ENCODE data around the gene LSP1. TPM values are rescaled to one million over a fixed set of nuclear protein-coding genes. Genes with fewer than 3 reads are reported as not detected.

LSP1 gene
- total RNA-seq, 1 donor: 79.4 TPM

DNA sequence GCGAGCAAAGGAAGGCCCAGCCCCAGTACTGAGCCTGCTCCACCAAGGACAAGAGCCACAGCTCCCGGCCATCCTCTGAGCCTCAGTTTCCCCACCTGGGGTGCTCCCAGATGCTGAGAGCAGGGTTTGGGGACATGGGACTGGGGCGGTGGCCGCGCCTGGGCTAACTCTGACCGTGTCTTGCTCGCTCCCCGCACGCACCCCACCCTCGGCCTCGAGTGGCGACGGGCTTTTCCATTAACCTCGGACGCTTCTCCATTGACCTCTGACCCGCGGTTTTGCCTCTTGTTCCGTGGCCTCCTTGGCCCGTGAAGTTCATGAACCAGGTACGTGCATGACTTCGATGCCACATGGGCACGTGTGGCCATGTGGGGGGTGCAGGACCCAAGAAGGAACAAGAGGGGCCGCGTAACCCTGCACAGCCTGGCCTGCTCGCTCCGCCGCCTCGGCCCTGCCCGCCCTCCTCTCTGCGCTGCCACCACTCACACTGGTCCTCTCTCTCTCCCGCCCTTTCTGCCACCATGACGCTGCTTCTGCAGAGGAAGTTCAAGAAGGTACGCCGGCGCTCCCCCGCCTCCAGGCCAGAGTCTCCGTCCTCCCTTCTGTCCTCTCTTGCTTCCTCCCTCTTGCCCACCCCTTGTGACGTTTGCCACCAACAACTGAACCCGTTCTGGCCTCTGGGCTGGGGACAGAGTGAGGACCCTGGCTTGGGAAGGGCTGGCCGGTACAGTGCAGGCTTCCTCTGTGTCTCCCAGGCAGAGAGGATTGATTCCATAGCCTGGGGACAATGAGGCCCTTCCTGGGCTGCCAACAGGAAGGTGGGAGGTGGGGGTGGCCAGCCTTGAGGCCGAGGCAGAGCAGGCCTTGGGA lies 73.5 kb downstream of the LSP1 start:
- DNase-seq (ENCODE audit: low read depth in 2 of 3, low spot score in 2 of 3): peak in 2 of 3 donors; percentile 56 to 84

DNA sequence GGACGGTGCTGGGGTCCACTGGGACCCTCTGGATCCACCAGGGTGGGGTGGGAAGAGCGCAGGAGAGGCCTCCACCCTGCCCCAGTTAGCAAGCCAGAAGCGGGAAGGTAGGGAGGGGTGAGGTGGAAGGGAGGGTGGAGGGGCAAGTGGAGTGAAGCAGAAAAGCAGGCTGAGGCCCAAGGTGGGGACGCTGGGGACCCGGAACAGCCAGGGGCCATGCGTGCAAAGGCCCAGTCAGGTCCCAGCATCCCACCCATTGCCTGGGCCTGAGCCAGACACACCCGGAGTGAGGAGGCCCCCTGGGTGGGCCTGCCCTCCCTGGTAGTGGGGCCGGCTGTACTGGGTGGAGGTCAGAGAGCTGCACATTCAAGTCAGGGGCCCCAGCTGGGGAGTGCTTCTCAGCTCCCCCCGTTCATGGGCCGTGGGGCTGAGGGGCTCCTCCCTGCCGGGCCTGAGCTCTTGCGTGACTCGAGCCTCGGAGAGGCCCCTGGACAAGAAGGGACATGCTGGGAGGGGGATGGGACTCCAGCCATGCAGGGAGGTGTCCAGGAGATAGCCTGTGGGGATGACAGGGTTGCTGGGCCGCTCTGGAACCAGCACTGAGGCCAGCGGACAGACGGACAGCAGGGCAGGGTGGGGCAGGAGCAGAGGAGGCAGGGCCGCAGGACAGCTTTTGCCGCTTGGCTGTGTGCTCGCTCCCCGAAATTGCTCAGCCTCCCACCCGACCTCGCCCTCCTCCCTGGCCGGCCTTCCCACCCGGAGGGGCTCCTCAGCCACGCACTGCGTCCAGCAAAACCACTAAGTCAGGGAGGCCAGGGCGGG lies 74.4 kb downstream of the LSP1 start:
- no peak for DNase-seq (ENCODE audit: low read depth in 2 of 3, low spot score in 2 of 3)

DNA sequence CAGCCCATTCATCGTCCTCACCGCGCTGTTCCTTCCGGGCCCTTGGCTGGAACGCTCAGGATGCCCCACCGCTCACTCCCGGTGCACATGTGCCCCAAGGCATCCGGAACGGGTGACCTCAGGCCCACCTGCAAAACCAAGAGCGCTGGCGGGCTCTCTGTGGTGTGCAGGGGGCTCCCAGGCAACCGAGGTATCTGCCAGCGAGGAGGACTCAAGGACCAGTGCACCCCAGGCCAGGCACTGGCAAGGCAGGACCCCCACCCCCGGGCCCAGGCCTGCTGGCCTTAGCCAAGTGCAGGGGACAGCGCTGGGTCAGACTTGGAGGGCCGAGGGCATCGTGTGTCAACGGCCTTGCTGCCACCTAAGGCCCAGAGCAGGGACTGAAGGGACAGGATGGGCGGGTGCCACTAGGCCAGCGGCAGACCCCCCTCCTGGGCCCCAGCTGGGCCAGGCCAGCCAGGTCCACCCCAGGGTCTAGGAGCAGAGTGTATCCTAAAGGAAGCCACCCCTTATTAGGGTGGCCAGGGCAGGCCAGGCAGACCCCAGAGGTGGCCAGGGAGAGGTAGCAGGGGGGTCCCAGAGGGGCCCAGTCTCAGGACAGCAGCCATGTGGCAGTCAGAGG lies 75.1 kb downstream of the LSP1 start:
- DNase-seq (ENCODE audit: low read depth in 2 of 3, low spot score in 2 of 3): peak in 1 of 3 donors; percentile 42

DNA sequence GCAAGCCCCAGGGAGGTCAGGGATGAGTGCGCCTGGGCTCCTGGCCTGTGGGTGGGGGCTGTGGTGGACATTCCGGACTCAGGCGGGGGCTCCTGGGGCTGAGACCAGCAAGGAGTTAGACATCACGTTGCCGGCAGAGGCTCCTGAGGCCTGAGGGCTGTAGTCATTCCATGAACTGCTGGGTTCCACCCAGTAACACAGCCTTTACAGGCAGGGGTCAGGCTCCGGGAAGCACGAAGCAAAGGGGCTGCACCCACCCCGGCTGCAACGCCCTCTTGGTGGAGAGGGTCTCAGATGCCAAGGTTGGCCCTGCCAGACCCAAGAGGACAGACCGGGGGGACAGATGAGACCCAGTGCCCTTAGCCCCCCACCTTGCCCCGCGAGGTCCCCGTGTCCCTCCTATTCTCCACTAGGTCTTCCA lies 75.6 kb downstream of the LSP1 start:
- DNase-seq (ENCODE audit: low read depth in 2 of 3, low spot score in 2 of 3): no peak

DNA sequence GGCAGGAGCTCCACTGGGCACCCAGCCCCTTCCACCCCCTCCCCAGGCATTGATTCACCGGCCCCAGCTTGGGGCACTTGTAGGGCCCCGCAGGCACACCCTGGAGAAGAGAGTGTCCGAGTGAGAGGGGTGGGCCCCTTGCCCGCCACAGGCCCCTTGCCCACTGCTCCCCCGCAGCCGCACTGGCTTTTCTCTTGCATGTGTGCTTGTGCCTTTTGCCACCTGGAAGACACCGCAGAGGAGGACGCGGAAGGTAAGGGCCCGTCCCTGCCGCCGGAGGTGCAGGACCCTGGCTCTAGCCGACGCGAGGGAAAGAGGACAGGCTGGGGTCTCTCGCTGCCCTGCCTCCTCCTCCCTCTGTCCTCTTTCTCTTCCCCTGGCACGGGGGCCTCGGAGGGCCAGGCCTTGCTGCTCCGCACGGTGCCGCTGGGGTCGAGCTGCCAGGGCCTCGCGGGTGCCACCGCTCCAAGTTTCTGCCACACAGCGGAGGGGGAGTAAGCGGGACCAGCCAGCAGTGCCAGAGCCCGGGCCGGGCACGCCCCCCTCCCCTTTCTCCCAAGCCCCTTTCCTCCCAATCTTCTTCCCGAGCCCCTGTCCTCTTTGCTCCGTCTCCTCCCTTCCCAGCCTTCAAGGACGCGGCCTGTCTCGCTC lies 76.1 kb downstream of the LSP1 start:
- DNase-seq (ENCODE audit: low read depth in 2 of 3, low spot score in 2 of 3): no peak

DNA sequence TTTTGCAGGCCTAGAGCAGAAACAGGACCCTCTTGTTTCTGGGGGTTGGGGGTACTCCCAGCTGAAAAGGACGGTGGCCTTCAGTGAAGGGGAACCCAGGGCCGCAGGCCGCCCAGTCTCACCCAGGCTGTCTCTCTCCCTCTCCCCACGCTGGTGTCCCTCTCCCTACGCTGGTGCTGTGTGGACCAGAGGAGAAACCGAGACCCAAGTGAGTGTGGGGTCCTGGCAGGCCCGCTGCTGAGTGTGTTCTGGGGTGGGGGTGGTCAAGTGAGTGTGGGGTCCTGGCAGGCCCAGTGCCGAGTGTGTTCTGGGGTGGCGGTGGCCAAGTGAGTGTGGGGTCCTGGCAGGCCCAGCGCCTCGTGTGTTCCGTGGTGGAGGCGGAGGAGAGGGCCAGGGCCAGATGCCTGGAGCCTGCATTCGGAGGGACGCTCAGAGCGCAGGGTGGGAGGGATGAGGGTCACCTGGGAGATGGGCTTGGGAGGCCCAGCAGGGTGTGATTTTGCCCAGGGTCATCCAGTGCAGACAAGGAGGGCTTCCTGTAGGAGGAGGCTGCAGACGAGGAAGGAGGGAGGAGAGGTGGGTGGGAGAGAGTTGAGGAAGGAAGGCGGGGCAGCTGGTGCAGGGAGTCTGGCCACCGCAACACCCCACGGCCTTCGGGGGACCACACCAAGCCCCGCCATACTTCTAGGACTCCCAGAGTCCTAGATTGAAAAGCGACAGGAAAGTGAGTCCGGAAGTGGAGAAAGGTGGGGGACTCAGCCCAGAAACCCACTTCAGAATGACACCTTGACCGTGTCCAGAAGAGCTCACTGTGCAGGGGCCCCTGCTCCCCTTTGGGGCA lies 77.0 kb downstream of the LSP1 start:
- DNase-seq (ENCODE audit: low read depth in 2 of 3, low spot score in 2 of 3): no peak

DNA sequence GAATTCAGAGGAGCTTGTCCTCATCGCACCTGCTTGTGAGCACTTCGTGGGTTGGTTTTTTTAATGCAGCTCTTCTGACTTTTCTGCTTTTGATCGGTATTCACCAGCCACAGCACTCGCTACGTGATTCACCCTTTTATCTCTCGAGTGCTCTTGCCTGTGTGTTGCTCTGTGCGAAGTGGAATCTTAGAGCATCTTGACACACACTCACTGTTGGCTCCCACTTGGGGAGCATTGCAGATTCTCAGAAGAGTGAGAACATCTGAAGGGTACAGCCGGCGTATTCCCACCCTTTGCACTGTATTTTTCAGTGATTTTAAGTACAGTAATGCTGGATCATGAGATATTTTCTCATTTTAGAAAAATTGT lies 77.6 kb downstream of the LSP1 start:
- DNase-seq (ENCODE audit: low read depth in 2 of 3, low spot score in 2 of 3): no peak

DNA sequence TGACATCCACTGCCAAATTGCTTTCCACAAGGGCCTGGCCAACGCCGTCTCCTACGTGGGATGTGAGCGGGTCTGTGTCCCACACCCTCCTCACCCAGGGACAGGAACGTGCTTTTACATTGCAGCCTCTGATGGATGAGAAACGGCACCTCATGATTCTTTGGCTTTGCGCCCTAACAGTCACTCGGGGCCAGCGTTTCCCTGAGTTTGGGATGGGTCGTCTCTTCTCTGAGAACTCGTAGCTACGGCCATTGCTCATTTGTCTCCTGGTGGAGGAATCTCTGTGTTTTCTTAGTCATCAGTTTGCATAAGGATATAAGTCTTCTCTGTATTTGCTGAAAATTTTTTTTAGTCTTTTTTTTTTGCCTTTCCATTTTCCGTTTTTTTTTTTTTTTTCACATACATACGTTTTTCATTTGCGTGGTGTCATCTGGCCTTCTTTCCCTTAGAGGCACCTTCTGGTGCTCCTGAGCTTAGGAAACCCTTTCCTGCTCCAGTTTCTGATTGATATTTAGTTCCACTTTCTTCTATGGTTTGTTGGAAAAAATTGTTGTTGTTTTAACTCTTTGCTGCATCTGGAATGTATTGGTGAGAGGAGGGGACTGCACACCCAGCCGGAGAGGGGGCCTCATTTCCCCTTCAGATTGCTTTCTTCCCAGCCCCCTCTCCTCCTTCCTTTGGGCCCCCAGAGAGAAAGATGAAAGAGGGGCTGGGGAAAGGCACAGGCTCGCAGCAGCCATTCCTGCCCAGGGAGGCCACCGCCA lies 78.6 kb downstream of the LSP1 start:
- DNase-seq (ENCODE audit: low read depth in 2 of 3, low spot score in 2 of 3): peak in 2 of 3 donors; percentile 22 to 46

DNA sequence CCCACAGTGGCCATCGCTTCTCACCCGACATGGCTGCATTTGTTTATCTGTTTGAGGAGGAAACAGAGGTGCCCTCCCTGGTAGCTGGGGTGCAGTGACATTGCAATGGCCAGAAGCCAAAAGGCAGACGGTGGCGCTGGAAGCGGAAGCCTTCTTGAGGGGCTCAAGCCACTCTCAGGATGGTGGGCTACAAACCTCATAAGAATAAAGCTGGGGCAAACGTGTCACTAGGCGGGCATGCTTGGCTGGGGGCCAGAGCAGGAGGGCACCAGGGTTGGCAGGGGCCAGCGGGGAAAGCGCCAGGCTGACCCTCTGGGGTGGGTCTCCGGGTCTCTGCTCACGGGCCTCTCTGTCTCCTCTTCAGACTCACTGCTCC lies 79.2 kb downstream of the LSP1 start:
- peak in 2 of 3 donors; percentile 60 to 88 for DNase-seq (ENCODE audit: low read depth in 2 of 3, low spot score in 2 of 3)

DNA sequence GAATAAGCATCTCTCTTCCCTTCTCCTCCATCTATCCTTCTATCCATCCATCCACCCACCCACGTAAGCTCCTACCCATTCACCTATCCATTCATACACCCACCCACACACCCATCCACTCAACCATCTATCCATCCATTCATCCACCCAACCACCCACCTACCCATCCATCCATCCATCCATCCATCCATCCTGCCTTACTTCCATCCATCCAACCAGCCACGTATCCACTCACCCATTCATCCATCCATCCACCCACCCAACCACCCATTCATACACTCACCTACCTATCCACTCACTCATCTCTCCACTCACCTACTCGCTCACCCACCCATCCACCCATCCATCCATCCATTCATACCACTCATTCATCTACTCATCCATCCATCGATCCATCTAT lies 79.8 kb downstream of the LSP1 start:
- no peak for DNase-seq (ENCODE audit: low read depth in 2 of 3, low spot score in 2 of 3)

DNA sequence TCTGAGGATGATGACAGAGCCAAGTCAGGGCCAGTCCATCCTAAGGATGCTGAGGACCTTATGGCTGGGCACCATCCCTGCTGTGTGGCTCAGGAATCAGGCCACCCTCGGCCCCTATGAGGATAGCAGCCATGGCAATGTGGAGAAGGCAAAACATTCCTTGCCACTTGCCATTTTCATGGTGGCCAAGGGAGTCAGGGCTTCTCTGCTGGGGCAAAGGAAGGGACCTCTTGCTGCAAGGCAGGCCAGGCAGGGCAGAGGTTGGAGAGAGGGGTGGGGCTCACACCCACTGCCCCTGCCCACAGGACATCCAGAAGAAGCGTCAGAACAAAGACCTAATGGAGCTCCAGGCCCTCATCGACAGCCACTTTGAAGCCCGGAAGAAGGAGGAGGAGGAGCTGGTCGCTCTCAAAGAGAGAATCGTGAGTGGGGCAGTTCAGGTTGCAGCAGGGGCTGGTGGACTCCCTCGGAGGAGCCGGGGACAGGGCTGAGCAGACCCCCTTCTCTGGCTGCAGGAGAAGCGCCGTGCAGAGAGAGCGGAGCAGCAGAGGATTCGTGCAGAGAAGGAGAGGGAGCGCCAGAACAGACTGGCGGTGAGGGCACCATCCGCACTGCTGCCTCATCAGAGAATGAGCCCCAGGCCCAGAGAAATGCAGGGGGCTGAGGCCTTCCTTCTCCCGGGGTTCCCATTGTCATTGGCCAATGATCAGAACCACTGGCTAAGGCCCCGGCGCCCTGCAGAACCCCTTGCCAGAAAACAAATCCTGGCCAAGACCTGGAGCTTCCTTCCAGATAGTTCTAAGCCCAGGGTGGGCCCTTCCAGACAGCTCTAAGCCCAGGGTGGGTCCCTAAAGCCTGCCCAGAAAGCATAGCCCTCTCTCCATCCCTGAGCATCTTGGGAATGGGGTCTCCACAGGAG lies 80.8 kb downstream of the LSP1 start:
- DNase-seq (ENCODE audit: low read depth in 2 of 3, low spot score in 2 of 3): no peak

DNA sequence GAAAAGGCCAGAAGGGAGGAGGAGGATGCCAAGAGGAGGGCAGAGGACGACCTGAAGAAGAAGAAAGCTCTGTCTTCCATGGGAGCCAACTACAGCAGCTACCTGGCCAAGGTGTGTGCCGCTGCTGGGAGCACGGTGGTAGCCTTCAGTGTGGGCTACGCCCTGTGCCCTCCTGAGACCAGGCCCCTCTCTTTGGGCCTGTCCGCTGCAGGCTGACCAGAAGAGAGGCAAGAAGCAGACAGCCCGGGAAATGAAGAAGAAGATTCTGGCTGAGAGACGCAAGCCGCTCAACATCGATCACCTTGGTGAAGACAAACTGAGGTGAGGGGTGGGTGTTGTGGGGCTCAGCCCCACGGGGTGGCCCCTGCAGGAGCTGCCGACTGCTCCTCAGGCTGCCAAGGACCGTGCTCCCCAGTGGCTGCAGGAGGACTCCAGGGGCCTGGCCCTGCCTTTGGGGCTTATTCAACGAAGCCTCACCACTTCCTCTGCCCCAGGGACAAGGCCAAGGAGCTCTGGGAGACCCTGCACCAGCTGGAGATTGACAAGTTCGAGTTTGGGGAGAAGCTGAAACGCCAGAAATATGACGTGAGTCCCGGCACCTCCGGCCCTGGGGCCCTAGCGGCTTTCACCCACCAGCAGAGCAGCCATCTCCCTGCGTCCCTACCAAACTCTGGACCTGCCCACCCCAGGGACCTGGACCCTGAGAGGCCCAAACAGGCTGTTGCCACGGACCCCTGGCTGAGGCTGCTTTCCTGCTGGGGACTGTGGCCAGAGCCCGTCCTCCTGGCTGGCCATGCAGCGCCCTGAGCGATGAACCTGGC lies 81.7 kb downstream of the LSP1 start:
- DNase-seq (ENCODE audit: low read depth in 2 of 3, low spot score in 2 of 3): no peak

DNA sequence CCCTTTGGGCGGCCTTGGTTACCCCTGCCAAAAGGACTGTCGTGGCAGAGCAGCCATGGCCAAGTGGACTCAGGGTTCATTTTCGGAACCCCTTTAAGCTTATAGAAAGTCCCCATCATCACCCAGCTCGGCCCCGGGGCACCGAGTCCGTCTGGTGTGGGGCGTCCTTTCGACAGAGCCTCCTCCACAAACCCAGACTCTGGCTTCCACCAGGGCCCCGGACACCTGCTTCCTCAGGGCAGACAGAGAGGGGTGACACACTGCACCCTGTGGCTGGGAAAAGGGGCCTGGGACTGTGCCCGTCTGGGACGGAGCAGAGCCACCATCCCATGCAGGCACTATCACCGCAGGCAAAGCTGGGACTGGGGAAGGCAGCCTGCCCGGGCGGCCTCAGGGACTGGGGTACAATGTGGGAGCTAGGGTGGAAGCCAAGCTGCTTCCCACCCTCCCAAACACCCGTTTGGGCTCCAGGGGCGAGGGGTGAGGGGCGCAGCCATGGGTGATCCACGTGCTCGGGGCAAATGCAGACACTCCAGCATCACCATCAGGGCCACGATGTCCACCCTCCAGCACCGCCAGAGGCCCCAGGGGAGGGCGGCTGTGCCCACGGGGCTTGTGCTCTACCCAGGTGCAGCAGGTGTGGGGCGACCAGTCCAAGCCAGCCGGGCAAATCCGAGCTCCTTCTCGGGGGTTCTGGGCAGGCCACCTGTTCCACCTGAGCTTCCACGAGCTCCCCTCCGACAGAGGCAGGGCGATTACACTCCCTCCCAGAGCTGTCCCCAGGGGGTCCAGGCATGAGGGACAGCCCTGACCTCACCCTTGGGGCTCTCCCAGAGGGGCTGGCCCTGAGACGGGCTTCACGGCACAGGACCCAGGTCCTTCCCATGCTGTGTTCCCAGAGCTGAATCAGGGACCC lies 82.5 kb downstream of the LSP1 start:
- DNase-seq (ENCODE audit: low read depth in 2 of 3, low spot score in 2 of 3): no peak

DNA sequence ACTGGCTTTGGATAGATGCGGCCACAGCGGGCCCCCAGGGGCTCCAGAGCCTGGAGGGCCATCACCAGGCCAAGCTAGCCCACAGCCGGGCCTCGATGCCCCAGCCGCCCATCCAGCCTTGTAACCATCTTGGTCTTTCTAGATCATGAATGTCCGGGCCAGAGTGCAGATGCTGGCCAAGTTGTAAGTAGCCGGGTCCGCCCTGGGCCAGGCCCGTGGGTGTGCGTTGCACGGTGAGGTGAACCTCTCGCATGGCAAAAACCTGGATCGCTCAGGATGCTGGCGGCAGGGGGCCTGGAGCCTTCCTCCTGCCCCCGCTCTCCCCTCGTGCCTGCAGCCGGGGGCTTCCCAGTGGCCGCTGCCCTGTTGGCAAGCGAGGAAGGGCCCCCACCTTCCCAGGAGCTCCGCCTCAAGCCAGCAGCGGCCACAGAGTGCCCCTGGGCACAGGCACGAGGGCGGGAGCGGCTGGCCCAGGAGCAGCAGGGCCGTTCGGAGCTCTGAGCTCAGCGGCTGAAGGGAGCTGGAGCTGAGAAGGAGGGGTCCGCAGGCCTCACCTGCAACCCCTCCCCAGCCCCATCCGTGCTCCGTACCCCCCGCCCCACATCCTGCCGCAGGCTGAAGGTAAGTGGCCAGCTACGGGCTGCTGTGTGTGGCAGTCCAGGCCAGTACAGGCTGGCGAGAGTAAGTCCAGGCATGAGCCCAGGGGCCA lies 83.3 kb downstream of the LSP1 start:
- no peak for DNase-seq (ENCODE audit: low read depth in 2 of 3, low spot score in 2 of 3)

DNA sequence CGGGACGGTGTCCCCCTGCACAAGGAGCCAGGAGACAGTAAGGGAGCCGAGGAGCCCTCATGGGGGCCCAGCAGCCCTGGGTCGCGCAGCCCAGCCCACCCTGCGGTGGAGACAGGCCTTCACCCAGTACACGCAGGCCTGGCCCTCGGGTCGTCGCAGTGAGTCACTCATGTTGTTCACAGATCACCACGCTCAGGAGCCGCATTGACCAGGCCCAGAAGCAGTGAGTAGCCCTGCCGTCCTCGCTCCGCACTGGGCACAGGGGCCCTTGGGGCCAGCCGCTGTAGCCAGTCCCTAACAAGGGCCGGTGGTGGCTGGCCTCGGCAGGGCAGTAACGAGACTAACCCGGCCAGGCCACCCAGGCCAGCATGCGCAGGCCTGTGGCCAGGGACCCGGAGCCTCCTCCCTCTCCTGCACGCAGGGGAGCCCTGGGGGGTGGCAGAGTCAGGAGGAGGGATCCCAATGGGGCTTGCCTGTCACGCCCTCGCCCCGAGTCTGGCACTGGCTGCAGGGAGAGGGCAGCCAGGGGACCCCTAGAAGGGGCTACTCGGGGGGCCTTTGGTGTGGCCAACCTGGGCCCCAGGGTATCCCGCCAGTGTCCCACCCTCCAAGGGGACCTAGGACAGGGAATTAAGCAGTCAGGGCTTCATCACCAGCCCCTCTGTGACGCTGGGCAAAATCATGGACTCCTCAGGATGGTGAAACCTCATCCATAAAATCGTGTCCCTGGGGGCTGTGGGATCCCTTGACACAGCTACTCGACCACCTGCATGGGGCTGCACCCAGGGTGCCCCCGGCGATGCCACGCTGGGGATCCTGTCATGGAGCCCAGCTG lies 84.1 kb downstream of the LSP1 start:
- DNase-seq (ENCODE audit: low read depth in 2 of 3, low spot score in 2 of 3): no peak
